ENCODE data around the gene IMP4. TPM values are rescaled to one million over a fixed set of nuclear protein-coding genes. Genes with fewer than 3 reads are reported as not detected.

IMP4 gene
- total and polyA plus RNA-seq, 2 of the 13 experiments (the other 11 are each of a cell fraction or from before 2014, with no cell fraction given), result 142 to 158 TPM

DNA sequence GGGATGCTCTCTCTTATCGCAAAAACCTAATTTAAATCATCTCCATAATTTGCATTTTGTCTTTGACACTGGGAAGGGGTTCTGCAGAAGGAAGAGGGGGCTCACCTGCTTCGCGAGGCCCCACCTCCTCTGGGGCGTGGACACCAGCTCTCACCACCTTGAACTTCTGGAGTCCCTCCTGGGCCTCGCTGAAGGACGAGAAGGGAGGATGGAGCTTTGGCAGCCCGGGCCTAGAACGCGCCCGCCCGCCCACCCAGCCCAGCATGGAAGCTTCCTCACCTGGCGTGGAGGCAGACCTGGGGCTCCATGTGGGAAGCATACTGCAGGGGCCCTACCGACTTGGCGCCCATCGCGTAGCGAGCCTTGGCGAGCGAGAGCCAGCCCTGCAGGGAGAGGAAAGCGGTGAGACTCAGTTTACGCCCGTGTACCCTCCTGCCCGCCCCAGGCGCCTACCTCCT is 1.1 kb upstream of the IMP4 start (continued):
- TF ChIP-seq, protein P1, sequence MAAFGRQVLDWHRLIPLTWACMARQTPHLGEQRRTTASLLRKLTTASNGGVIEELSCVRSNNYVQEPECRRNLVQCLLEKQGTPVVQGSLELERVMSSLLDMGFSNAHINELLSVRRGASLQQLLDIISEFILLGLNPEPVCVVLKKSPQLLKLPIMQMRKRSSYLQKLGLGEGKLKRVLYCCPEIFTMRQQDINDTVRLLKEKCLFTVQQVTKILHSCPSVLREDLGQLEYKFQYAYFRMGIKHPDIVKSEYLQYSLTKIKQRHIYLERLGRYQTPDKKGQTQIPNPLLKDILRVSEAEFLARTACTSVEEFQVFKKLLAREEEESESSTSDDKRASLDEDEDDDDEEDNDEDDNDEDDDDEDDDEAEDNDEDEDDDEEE (CRISPR knock-in tag; IDR thresholded peaks at IDR 0.05), result 0 out of 2 replicates have a peak, but pooled peaks have one; percentile 3
- TF ChIP-seq, protein P2, sequence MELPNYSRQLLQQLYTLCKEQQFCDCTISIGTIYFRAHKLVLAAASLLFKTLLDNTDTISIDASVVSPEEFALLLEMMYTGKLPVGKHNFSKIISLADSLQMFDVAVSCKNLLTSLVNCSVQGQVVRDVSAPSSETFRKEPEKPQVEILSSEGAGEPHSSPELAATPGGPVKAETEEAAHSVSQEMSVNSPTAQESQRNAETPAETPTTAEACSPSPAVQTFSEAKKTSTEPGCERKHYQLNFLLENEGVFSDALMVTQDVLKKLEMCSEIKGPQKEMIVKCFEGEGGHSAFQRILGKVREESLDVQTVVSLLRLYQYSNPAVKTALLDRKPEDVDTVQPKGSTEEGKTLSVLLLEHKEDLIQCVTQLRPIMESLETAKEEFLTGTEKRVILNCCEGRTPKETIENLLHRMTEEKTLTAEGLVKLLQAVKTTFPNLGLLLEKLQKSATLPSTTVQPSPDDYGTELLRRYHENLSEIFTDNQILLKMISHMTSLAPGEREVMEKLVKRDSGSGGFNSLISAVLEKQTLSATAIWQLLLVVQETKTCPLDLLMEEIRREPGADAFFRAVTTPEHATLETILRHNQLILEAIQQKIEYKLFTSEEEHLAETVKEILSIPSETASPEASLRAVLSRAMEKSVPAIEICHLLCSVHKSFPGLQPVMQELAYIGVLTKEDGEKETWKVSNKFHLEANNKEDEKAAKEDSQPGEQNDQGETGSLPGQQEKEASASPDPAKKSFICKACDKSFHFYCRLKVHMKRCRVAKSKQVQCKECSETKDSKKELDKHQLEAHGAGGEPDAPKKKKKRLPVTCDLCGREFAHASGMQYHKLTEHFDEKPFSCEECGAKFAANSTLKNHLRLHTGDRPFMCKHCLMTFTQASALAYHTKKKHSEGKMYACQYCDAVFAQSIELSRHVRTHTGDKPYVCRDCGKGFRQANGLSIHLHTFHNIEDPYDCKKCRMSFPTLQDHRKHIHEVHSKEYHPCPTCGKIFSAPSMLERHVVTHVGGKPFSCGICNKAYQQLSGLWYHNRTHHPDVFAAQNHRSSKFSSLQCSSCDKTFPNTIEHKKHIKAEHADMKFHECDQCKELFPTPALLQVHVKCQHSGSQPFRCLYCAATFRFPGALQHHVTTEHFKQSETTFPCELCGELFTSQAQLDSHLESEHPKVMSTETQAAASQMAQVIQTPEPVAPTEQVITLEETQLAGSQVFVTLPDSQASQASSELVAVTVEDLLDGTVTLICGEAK (IDR thresholded peaks at IDR 0.05), result no peak
- TF ChIP-seq, protein P2 (CRISPR knock-in tag; IDR thresholded peaks at IDR 0.05), result 0 out of 2 replicates have a peak, but pooled peaks have one; percentile 26
- TF ChIP-seq, protein P3, sequence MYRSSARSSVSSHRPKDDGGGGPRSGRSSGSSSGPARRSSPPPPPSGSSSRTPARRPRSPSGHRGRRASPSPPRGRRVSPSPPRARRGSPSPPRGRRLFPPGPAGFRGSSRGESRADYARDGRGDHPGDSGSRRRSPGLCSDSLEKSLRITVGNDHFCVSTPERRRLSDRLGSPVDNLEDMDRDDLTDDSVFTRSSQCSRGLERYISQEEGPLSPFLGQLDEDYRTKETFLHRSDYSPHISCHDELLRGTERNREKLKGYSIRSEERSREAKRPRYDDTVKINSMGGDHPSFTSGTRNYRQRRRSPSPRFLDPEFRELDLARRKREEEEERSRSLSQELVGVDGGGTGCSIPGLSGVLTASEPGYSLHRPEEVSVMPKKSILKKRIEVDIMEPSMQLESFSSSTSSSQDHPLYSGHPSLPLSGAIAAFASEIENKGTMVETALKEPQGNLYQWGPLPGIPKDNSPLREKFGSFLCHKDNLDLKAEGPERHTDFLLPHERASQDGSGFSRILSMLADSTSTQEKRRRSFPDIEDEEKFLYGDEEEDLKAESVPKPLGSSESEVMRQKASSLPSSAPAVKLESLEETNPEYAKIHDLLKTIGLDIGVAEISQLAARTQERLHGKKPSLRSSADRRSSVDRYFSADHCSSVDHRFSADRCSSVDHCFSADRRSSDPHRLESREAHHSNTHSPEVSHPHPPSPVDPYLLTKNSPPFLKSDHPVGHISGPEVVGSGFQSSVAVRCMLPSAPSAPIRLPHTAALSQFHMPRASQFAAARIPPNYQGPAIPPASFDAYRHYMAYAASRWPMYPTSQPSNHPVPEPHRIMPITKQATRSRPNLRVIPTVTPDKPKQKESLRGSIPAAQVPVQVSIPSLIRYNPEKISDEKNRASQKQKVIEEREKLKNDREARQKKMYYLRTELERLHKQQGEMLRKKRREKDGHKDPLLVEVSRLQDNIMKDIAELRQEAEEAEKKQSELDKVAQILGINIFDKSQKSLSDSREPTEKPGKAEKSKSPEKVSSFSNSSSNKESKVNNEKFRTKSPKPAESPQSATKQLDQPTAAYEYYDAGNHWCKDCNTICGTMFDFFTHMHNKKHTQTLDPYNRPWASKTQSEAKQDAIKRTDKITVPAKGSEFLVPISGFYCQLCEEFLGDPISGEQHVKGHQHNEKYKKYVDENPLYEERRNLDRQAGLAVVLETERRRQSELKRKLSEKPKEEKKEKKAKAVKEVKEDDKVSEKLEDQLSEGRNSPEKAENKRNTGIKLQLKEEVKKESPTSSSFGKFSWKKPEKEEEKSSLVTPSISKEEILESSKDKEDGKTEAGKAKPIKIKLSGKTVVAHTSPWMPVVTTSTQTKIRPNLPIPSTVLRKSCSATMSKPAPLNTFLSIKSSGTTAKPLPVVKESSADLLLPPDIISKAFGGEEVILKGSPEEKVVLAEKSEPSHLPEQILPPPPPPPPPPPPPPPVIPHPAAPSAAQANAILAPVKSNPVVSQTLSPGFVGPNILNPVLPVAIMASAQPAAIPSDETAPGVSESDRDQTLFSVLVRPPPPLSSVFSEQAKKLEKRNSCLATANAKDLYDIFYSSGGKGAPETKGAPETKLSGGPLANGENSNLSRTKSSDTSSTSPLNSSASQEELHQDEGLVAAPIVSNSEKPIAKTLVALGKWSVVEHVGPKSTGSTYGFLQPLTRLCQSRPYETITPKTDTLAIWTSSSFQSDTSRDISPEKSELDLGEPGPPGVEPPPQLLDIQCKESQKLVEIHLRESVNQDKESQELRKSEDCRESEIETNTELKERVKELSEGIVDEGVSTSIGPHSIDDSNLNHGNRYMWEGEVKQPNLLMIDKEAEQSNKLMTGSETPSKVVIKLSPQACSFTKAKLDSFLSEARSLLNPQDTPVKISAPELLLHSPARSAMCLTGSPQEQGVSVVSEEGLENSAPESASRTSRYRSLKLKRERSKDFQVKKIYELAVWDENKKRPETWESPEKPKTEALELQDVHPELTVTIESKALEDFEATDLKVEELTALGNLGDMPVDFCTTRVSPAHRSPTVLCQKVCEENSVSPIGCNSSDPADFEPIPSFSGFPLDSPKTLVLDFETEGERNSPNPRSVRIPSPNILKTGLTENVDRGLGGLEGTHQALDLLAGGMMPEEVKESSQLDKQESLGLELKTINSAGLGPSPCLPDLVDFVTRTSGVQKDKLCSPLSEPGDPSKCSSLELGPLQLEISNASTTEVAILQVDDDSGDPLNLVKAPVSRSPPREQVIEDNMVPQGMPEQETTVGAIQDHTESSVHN (CRISPR knock-in tag; IDR thresholded peaks at IDR 0.05), result no peak
- TF ChIP-seq ZNF232 (CRISPR knock-in tag; IDR thresholded peaks at IDR 0.05; ENCODE audit: borderline replicate concordance) (no peak), GTF2F1 (IDR thresholded peaks at IDR 0.05; ENCODE audit: low read length) (no peak)
- TF ChIP-seq, protein P4, sequence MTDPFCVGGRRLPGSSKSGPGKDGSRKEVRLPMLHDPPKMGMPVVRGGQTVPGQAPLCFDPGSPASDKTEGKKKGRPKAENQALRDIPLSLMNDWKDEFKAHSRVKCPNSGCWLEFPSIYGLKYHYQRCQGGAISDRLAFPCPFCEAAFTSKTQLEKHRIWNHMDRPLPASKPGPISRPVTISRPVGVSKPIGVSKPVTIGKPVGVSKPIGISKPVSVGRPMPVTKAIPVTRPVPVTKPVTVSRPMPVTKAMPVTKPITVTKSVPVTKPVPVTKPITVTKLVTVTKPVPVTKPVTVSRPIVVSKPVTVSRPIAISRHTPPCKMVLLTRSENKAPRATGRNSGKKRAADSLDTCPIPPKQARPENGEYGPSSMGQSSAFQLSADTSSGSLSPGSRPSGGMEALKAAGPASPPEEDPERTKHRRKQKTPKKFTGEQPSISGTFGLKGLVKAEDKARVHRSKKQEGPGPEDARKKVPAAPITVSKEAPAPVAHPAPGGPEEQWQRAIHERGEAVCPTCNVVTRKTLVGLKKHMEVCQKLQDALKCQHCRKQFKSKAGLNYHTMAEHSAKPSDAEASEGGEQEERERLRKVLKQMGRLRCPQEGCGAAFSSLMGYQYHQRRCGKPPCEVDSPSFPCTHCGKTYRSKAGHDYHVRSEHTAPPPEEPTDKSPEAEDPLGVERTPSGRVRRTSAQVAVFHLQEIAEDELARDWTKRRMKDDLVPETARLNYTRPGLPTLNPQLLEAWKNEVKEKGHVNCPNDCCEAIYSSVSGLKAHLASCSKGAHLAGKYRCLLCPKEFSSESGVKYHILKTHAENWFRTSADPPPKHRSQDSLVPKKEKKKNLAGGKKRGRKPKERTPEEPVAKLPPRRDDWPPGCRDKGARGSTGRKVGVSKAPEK (CRISPR knock-in tag; IDR thresholded peaks at IDR 0.05; ENCODE audit: borderline replicate concordance), result no peak
